OCI-LY3 (cell line): Measurements from ENCODE around the gene NSG2.

ENCODE experiments used
- H2AFZ ChIP-seq: fragments of 200-600, 300-600 bp; shearing (Covaris generic); 2 replicates; pipeline ENCODE4 v1.6.0; 2014; ENCODE audit warnings: antibody characterized with exemption, low read depth, low read length
- H3K27ac ChIP-seq: fragments of 200-600, 300-600 bp; sonication (generic); 2 replicates; pipeline ENCODE4 v1.5.1; 2014; ENCODE audit warnings: mild to moderate bottlenecking, low read length, moderate library complexity, mixed read lengths
- H3K27me3 ChIP-seq: fragments of 200-600, 300-600 bp; sonication (generic); 2 replicates; pipeline ENCODE4 v1.6.1; 2014; ENCODE audit warnings: low read depth, low read length, mixed read lengths
- H3K36me3 ChIP-seq: fragments of 200-600, 300-600 bp; sonication (generic); replicated peaks from 2 replicates; pipeline ENCODE3; 2014; ENCODE audit warnings: low read depth, low read length, mixed read lengths
- H3K4me1 ChIP-seq: fragments of 300-600, 200-600 bp; sonication (generic); 2 replicates; pipeline ENCODE4 v1.6.1; 2014; ENCODE audit warnings: low read length, mixed read lengths
- H3K4me2 ChIP-seq: fragments of 200-600, 300-600 bp; sonication (generic); 2 replicates; pipeline ENCODE4 v1.6.1; 2014; ENCODE audit warnings: low read length, mixed read lengths
- H3K4me3 ChIP-seq: fragments of 300-600, 200-600 bp; sonication (generic); 2 replicates; pipeline ENCODE4 v1.5.1; 2014; ENCODE audit warnings: antibody characterized with exemption, mild to moderate bottlenecking, low read length, moderate library complexity
- H3K79me2 ChIP-seq: fragments of 300-600, 200-600 bp; shearing (Covaris generic); 2 replicates; pipeline ENCODE4 v1.6.1; 2014; ENCODE audit warnings: mild to moderate bottlenecking, low read length, mixed read lengths
- H3K9ac ChIP-seq: fragments of 300-600, 200-600 bp; shearing (Covaris generic); 2 replicates; pipeline ENCODE4 v1.6.0; 2014; ENCODE audit warnings: mild to moderate bottlenecking, low read length, moderate library complexity
- H3K9me3 ChIP-seq: fragments of 200-600, 300-600 bp; shearing (Covaris generic); 2 replicates; pipeline ENCODE4 v1.6.1; 2014; ENCODE audit warnings: low read length, mixed read lengths; ENCODE audit not compliant: insufficient read depth
- H4K20me1 ChIP-seq: fragments of 200-600, 300-600 bp; sonication (generic); 2 replicates; pipeline ENCODE4 v1.6.1; 2016; ENCODE audit warnings: low read length, mixed read lengths; ENCODE audit not compliant: insufficient read depth
- EZH2phosphoT487 ChIP-seq: fragments of 200-600 bp; shearing (Covaris generic); IDR thresholded peaks from 2 replicates; pipeline ENCODE4 v1.6.1; 2018; ENCODE audit warnings: antibody characterized with exemption, mixed run types, low read depth
- TF ChIP-seq, protein P1 (sequence below): fragments of 200-600, 300-600 bp; sonication (generic); IDR thresholded peaks from 2 replicates; pipeline ENCODE4 v1.5.1; 2014; ENCODE audit warnings: antibody characterized with exemption, low read length, low read depth

NSG2 gene

DNA sequence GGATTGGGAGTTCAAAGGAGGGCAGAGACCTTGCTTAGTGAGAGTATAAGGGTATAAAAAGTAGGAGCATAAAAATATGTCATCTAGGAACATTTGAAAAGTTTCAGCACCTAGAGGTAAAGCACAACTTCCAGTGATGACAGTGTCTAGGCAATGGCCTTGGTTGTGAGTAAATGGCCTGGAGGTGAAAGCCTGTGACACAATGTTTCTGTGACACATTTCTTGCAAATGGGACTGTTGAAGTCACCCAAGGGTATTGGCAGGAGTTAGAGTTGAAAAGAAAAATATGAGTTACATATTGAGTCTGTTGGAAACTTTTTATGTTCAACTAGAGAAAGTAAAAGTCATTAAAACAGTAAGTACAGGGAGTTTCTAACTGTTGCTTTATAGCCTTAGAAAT, 41.7 kb upstream of the NSG2 start:
- Histone ChIP-seq H3K79me2 (no peaks in the 10 kb centered on the region), H3K27ac (no peak overlapping the region), H3K4me3 (no peak overlapping the region), H3K9ac (no peak overlapping the region), H2AFZ (no peak overlapping the region), H3K27me3 (peaks cover 41% of the 10 kb centered on the region), H3K4me1 (no peaks in the 10 kb centered on the region), H3K36me3 (no peaks in the 10 kb centered on the region), H3K9me3 (no peaks in the 10 kb centered on the region), H4K20me1 (no peaks in the 10 kb centered on the region), H3K4me2 (no peak overlapping the region)
- no peak for TF ChIP-seq EZH2phosphoT487

GRCh38 chr5:174008922-174009321, 36.6 kb upstream of the NSG2 start:
- H3K27ac ChIP-seq = no peak overlapping the region
- H3K36me3 ChIP-seq = no peaks in the 10 kb centered on the region
- H3K4me1 ChIP-seq = no peaks in the 10 kb centered on the region
- H3K27me3 ChIP-seq = peaks cover 22% of the 10 kb centered on the region
- H3K79me2 ChIP-seq = no peaks in the 10 kb centered on the region
- no peaks in the 10 kb centered on the region for H4K20me1 ChIP-seq
- TF ChIP-seq EZH2phosphoT487 = no peak
- TF ChIP-seq, protein P1, sequence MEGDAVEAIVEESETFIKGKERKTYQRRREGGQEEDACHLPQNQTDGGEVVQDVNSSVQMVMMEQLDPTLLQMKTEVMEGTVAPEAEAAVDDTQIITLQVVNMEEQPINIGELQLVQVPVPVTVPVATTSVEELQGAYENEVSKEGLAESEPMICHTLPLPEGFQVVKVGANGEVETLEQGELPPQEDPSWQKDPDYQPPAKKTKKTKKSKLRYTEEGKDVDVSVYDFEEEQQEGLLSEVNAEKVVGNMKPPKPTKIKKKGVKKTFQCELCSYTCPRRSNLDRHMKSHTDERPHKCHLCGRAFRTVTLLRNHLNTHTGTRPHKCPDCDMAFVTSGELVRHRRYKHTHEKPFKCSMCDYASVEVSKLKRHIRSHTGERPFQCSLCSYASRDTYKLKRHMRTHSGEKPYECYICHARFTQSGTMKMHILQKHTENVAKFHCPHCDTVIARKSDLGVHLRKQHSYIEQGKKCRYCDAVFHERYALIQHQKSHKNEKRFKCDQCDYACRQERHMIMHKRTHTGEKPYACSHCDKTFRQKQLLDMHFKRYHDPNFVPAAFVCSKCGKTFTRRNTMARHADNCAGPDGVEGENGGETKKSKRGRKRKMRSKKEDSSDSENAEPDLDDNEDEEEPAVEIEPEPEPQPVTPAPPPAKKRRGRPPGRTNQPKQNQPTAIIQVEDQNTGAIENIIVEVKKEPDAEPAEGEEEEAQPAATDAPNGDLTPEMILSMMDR = no peak
- no peak overlapping the region for H3K4me2 ChIP-seq
- H3K9ac ChIP-seq = no peak overlapping the region
- no peaks in the 10 kb centered on the region for H3K9me3 ChIP-seq
- H3K4me3 ChIP-seq = no peak overlapping the region
- H2AFZ ChIP-seq = no peak overlapping the region

- Histone ChIP-seq H4K20me1 (no peaks in the 10 kb centered on the region), H3K4me2 (no peak overlapping the region), H2AFZ (no peak overlapping the region), H3K36me3 (no peaks in the 10 kb centered on the region), H3K27me3 (peaks cover 21% of the 10 kb centered on the region), H3K4me1 (no peaks in the 10 kb centered on the region), H3K9me3 (no peaks in the 10 kb centered on the region), H3K27ac (no peak overlapping the region), H3K79me2 (no peaks in the 10 kb centered on the region), H3K4me3 (no peak overlapping the region), H3K9ac (no peak overlapping the region)
- no peak for TF ChIP-seq EZH2phosphoT487
- TF ChIP-seq, protein P1 = no peak
These were observed 35.1 kb upstream of the NSG2 start for GRCh38 chr5:174010365-174010764.

GRCh38 chr5:174011441-174011840, 34.1 kb upstream of the NSG2 start:
- Histone ChIP-seq H3K9me3 (no peaks in the 10 kb centered on the region), H3K79me2 (no peaks in the 10 kb centered on the region), H2AFZ (no peak overlapping the region), H3K27me3 (peaks cover 15% of the 10 kb centered on the region), H4K20me1 (no peaks in the 10 kb centered on the region), H3K27ac (no peak overlapping the region), H3K9ac (no peak overlapping the region), H3K4me1 (no peaks in the 10 kb centered on the region), H3K4me3 (no peak overlapping the region), H3K4me2 (no peak overlapping the region), H3K36me3 (no peaks in the 10 kb centered on the region)
- TF ChIP-seq, protein P1 = no peak
- no peak for TF ChIP-seq EZH2phosphoT487
